ENCODE data around the gene SYNE2.

SYNE2 gene

GRCh38 chr14:63910583-63911363 is 58.0 kb downstream of the SYNE2 start:
- no peak for DNase-seq (ENCODE audit: extremely low read depth in 1 of 2, low read depth in 1 of 2)

GRCh38 chr14:63911404-63911803 is 58.6 kb downstream of the SYNE2 start:
- no peak for DNase-seq (ENCODE audit: extremely low read depth in 1 of 2, low read depth in 1 of 2)

- no peak for DNase-seq (ENCODE audit: extremely low read depth in 1 of 2, low read depth in 1 of 2)
These were observed 59.5 kb downstream of the SYNE2 start for GRCh38 chr14:63912286-63912685.

GRCh38 chr14:63918411-63918810 is 65.6 kb downstream of the SYNE2 start:
- DNase-seq (ENCODE audit: extremely low read depth in 1 of 2, low read depth in 1 of 2): no peak

GRCh38 chr14:63922696-63923421 is 70.1 kb downstream of the SYNE2 start:
- DNase-seq (ENCODE audit: extremely low read depth in 1 of 2, low read depth in 1 of 2): no peak

- DNase-seq (ENCODE audit: extremely low read depth in 1 of 2, low read depth in 1 of 2): no peak
These were observed 70.6 kb downstream of the SYNE2 start for GRCh38 chr14:63923422-63923752.

- no peak for DNase-seq (ENCODE audit: extremely low read depth in 1 of 2, low read depth in 1 of 2)
These were observed 71.6 kb downstream of the SYNE2 start for GRCh38 chr14:63924375-63924774.

GRCh38 chr14:63926641-63927040 is 73.8 kb downstream of the SYNE2 start:
- DNase-seq (ENCODE audit: extremely low read depth in 1 of 2, low read depth in 1 of 2): no peak

- DNase-seq (ENCODE audit: extremely low read depth in 1 of 2, low read depth in 1 of 2): no peak
These were observed 76.0 kb downstream of the SYNE2 start for GRCh38 chr14:63928744-63929174.

- DNase-seq (ENCODE audit: extremely low read depth in 1 of 2, low read depth in 1 of 2): no peak
These were observed 80.3 kb downstream of the SYNE2 start for GRCh38 chr14:63933110-63933509.

GRCh38 chr14:63933711-63934110 is 80.9 kb downstream of the SYNE2 start:
- no peak for DNase-seq (ENCODE audit: extremely low read depth in 1 of 2, low read depth in 1 of 2)

- DNase-seq (ENCODE audit: extremely low read depth in 1 of 2, low read depth in 1 of 2): no peak
These were observed 85.6 kb downstream of the SYNE2 start for GRCh38 chr14:63938198-63939005.

- DNase-seq (ENCODE audit: extremely low read depth in 1 of 2, low read depth in 1 of 2): no peak
These were observed 86.1 kb downstream of the SYNE2 start for GRCh38 chr14:63939006-63939270.

GRCh38 chr14:63940387-63940786 is 87.6 kb downstream of the SYNE2 start:
- no peak for DNase-seq (ENCODE audit: extremely low read depth in 1 of 2, low read depth in 1 of 2)

GRCh38 chr14:63941023-63941422 is 88.2 kb downstream of the SYNE2 start:
- DNase-seq (ENCODE audit: extremely low read depth in 1 of 2, low read depth in 1 of 2): no peak

- no peak for DNase-seq (ENCODE audit: extremely low read depth in 1 of 2, low read depth in 1 of 2)
These were observed 96.9 kb downstream of the SYNE2 start for GRCh38 chr14:63949696-63950095.

GRCh38 chr14:63951021-63951420 is 98.2 kb downstream of the SYNE2 start:
- no peak for DNase-seq (ENCODE audit: extremely low read depth in 1 of 2, low read depth in 1 of 2)

GRCh38 chr14:63951429-63951828 is 98.6 kb downstream of the SYNE2 start:
- no peak for DNase-seq (ENCODE audit: extremely low read depth in 1 of 2, low read depth in 1 of 2)

GRCh38 chr14:63952053-63952932 is 99.5 kb downstream of the SYNE2 start:
- no peak for DNase-seq (ENCODE audit: extremely low read depth in 1 of 2, low read depth in 1 of 2)

- no peak for DNase-seq (ENCODE audit: extremely low read depth in 1 of 2, low read depth in 1 of 2)
These were observed 100.2 kb downstream of the SYNE2 start for GRCh38 chr14:63952933-63953437.

- DNase-seq (ENCODE audit: extremely low read depth in 1 of 2, low read depth in 1 of 2): no peak
These were observed 103.5 kb downstream of the SYNE2 start for GRCh38 chr14:63956326-63956725.

All from activated CD8-positive, alpha-beta memory T cell treated with anti-CD3 and anti-CD28 coated beads for 1 hour (primary cell).